ENCODE results near the gene CCDC107. TPM values are rescaled to one million over a fixed set of nuclear protein-coding genes. Genes with fewer than 3 reads are reported as not detected.

The CCDC107 gene
- total RNA-seq, 1 experiment from 2014 or later, result 19.6 TPM

GRCh38 chr9:35690294-35690613, 32.2 kb downstream of the CCDC107 start:
- DNase-seq (ENCODE audit: low read depth), result no peak
- in situ Hi-C loops (cut with HindIII; ENCODE audit: low pct_unique_long_range_greater_than_20kb, low sequenced_read_pairs), result no loop called here

- in situ Hi-C loops (cut with HindIII; ENCODE audit: low pct_unique_long_range_greater_than_20kb, low sequenced_read_pairs), result no loop called here
- peak; percentile 36 for DNase-seq (ENCODE audit: low read depth)
Observed at GRCh38 chr9:35690614-35691333, 32.7 kb downstream of the CCDC107 start.

GRCh38 chr9:35691334-35691650, 33.2 kb downstream of the CCDC107 start:
- in situ Hi-C loops (cut with HindIII; ENCODE audit: low pct_unique_long_range_greater_than_20kb, low sequenced_read_pairs), result no loop called here
- no peak for DNase-seq (ENCODE audit: low read depth)

- DNase-seq (ENCODE audit: low read depth), result no peak
- in situ Hi-C loops (cut with HindIII; ENCODE audit: low pct_unique_long_range_greater_than_20kb, low sequenced_read_pairs), result no loop called here
Observed at GRCh38 chr9:35691757-35692301, 33.7 kb downstream of the CCDC107 start.

GRCh38 chr9:35695943-35696401, 37.9 kb downstream of the CCDC107 start:
- in situ Hi-C loops (cut with HindIII; ENCODE audit: low pct_unique_long_range_greater_than_20kb, low sequenced_read_pairs), result no loop called here
- no peak for DNase-seq (ENCODE audit: low read depth)

GRCh38 chr9:35696520-35697215, 38.6 kb downstream of the CCDC107 start:
- in situ Hi-C loops (cut with HindIII; ENCODE audit: low pct_unique_long_range_greater_than_20kb, low sequenced_read_pairs), result no loop called here
- DNase-seq (ENCODE audit: low read depth), result peak; percentile 34

GRCh38 chr9:35697486-35697885, 39.4 kb downstream of the CCDC107 start:
- in situ Hi-C loops (cut with HindIII; ENCODE audit: low pct_unique_long_range_greater_than_20kb, low sequenced_read_pairs), result no loop called here
- no peak for DNase-seq (ENCODE audit: low read depth)

GRCh38 chr9:35698231-35698630, 40.1 kb downstream of the CCDC107 start:
- DNase-seq (ENCODE audit: low read depth), result no peak
- in situ Hi-C loops (cut with HindIII; ENCODE audit: low pct_unique_long_range_greater_than_20kb, low sequenced_read_pairs), result no loop called here

GRCh38 chr9:35700031-35700430, 41.9 kb downstream of the CCDC107 start:
- in situ Hi-C loops (cut with HindIII; ENCODE audit: low pct_unique_long_range_greater_than_20kb, low sequenced_read_pairs), result no loop called here
- no peak for DNase-seq (ENCODE audit: low read depth)

- DNase-seq (ENCODE audit: low read depth), result no peak
- in situ Hi-C loops (cut with HindIII; ENCODE audit: low pct_unique_long_range_greater_than_20kb, low sequenced_read_pairs), result no loop called here
Observed at GRCh38 chr9:35700942-35701341, 42.9 kb downstream of the CCDC107 start.

- in situ Hi-C loops (cut with HindIII; ENCODE audit: low pct_unique_long_range_greater_than_20kb, low sequenced_read_pairs), result no loop called here
- DNase-seq (ENCODE audit: low read depth), result no peak
Observed at GRCh38 chr9:35702696-35703095, 44.6 kb downstream of the CCDC107 start.

- no peak for DNase-seq (ENCODE audit: low read depth)
- in situ Hi-C loops (cut with HindIII; ENCODE audit: low pct_unique_long_range_greater_than_20kb, low sequenced_read_pairs), result no loop called here
Observed at GRCh38 chr9:35703906-35704672, 46.0 kb downstream of the CCDC107 start.

GRCh38 chr9:35705372-35705771, 47.3 kb downstream of the CCDC107 start:
- in situ Hi-C loops (cut with HindIII; ENCODE audit: low pct_unique_long_range_greater_than_20kb, low sequenced_read_pairs), result no loop called here

GRCh38 chr9:35705836-35706430, 47.8 kb downstream of the CCDC107 start:
- DNase-seq (ENCODE audit: low read depth), result no peak
- in situ Hi-C loops (cut with HindIII; ENCODE audit: low pct_unique_long_range_greater_than_20kb, low sequenced_read_pairs), result no loop called here

More at GRCh38 chr9:35705372-35705771, 47.3 kb downstream of the CCDC107 start:
- no peak for DNase-seq (ENCODE audit: low read depth)

GRCh38 chr9:35706951-35707350, 48.9 kb downstream of the CCDC107 start:
- in situ Hi-C loops (cut with HindIII; ENCODE audit: low pct_unique_long_range_greater_than_20kb, low sequenced_read_pairs), result no loop called here
- no peak for DNase-seq (ENCODE audit: low read depth)

- DNase-seq (ENCODE audit: low read depth), result no peak
- in situ Hi-C loops (cut with HindIII; ENCODE audit: low pct_unique_long_range_greater_than_20kb, low sequenced_read_pairs), result no loop called here
Observed at GRCh38 chr9:35708146-35708545, 50.1 kb downstream of the CCDC107 start.

- DNase-seq (ENCODE audit: low read depth), result no peak
- in situ Hi-C loops (cut with HindIII; ENCODE audit: low pct_unique_long_range_greater_than_20kb, low sequenced_read_pairs), result no loop called here
Observed at GRCh38 chr9:35710818-35711500, 52.9 kb downstream of the CCDC107 start.

Measured in Caki2 (cell line).